Stimulated activated naive CD4-positive, alpha-beta T cell treated with Interleukin-2 at 50 U/mL for 16 hours (primary cell): ENCODE data around the gene COLGALT1.
"Not testable (repeated sequence)": the region's sequence is repeated elsewhere in the genome, so short reads cannot be mapped to it uniquely, and the experiment has no call there.

Experiments
- DNase-seq: peaks from one replicate; lab custom pipeline; 2025; lab: John Stamatoyannopoulos, UW

The COLGALT1 gene

GRCh38 chr19:17562097-17562496, 6.6 kb downstream of the COLGALT1 start:
- DNase-seq, result no peak

GRCh38 chr19:17562561-17562960, 7.1 kb downstream of the COLGALT1 start:
- DNase-seq, result no peak

- no peak for DNase-seq
These were observed 9.3 kb downstream of the COLGALT1 start for GRCh38 chr19:17564781-17565180.

GRCh38 chr19:17565611-17566010, 10.2 kb downstream of the COLGALT1 start:
- DNase-seq, result no peak

- no peak for DNase-seq
These were observed 12.5 kb downstream of the COLGALT1 start for GRCh38 chr19:17567940-17568339.

- not testable (repeated sequence) for DNase-seq
These were observed 14.8 kb downstream of the COLGALT1 start for GRCh38 chr19:17570291-17570690.

GRCh38 chr19:17570791-17571190, 15.3 kb downstream of the COLGALT1 start:
- no peak for DNase-seq

- no peak for DNase-seq
These were observed 17.2 kb downstream of the COLGALT1 start for GRCh38 chr19:17572638-17573037.

- no peak for DNase-seq
These were observed 20.7 kb downstream of the COLGALT1 start for GRCh38 chr19:17575871-17576757.

GRCh38 chr19:17576758-17577456, 21.5 kb downstream of the COLGALT1 start:
- no peak for DNase-seq

- no peak for DNase-seq
These were observed 22.1 kb downstream of the COLGALT1 start for GRCh38 chr19:17577457-17578097.

GRCh38 chr19:17579661-17580244, 24.3 kb downstream of the COLGALT1 start:
- no peak for DNase-seq

GRCh38 chr19:17580470-17581144, 25.2 kb downstream of the COLGALT1 start:
- DNase-seq, result no peak

GRCh38 chr19:17581211-17581874, 25.9 kb downstream of the COLGALT1 start:
- no peak for DNase-seq

- DNase-seq, result no peak
These were observed 27.2 kb downstream of the COLGALT1 start for GRCh38 chr19:17582613-17583012.

- no peak for DNase-seq
These were observed 28.7 kb downstream of the COLGALT1 start for GRCh38 chr19:17584132-17584531.

GRCh38 chr19:17585395-17585794, 29.9 kb downstream of the COLGALT1 start:
- DNase-seq, result not testable (repeated sequence)

GRCh38 chr19:17590866-17591265, 35.4 kb downstream of the COLGALT1 start:
- no peak for DNase-seq

- DNase-seq, result not testable (repeated sequence)
These were observed 38.8 kb downstream of the COLGALT1 start for GRCh38 chr19:17594296-17594695.

GRCh38 chr19:17598063-17598462, 42.6 kb downstream of the COLGALT1 start:
- DNase-seq, result not testable (repeated sequence)

GRCh38 chr19:17598953-17599352, 43.5 kb downstream of the COLGALT1 start:
- no peak for DNase-seq
